ENCODE data around the gene CFLAR. TPM values are rescaled to one million over a fixed set of nuclear protein-coding genes. Genes with fewer than 3 reads are reported as not detected.

CFLAR gene
- polyA plus RNA-seq (2012; rRNA removed), result 23.7 and 32.6 TPM in 2 replicates
- 23.3 and 30.1 TPM in 2 replicates for polyA plus RNA-seq (2012; cell fraction: cytosol; rRNA removed)
- 63.1 and 81.3 TPM in 2 replicates for polyA plus RNA-seq (2012; cell fraction: nucleus; rRNA removed)

DNA sequence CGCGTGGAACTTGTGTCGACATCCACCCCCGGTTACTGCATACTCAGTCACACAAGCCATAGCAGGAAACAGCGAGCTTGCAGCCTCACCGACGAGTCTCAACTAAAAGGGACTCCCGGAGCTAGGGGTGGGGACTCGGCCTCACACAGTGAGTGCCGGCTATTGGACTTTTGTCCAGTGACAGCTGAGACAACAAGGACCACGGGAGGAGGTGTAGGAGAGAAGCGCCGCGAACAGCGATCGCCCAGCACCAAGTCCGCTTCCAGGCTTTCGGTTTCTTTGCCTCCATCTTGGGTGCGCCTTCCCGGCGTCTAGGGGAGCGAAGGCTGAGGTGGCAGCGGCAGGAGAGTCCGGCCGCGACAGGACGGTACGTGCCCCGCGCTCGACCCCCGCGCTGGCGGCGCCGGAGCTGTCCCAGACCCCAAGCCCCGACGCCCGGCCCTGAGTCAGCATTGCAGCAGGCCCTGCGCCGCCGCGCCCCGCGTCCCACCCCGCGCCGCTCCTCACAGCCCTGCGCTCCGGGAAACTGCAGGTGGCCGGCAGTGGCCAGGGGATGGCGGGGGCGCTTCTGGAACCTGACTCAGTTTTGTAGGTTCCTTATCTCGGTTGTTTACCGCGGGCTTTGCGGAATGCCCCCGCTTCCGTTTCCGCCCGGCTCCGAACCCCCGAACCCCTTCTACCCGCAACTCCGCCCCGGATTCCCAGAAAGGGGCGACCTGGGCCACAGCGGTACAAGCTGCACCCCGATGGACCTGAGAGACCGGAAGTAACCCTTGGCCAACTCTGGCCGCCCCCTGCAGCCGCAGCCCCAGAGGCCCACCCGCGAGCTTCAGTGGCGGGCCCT, at the start of gene CFLAR:
TSS of gene CFLAR (plus strand) at position 50 of the 844 bp plus-strand sequence. CDS start 13,702 bp downstream, outside the sequence.
- H3K9me2 ChIP-seq, result no peaks in the 10 kb centered on the region
- H2AFZ ChIP-seq (ENCODE audit: low read depth), result peak within 1 kb of the TSS; percentile 95
- H3K36me3 ChIP-seq (replicated peaks in 1 of 2; ENCODE audit: control insufficient read depth in 1 of 2, insufficient read depth in 2 of 2, low read length in 1 of 2), result no peaks in the 10 kb centered on the region
- peaks cover 9% of the 10 kb centered on the region for H3F3A ChIP-seq (replicated peaks; ENCODE audit: insufficient read depth)
- ChIA-PET POLR2A (interaction anchor here (0.6 to 1.6 kb wide), 4 partner anchors 12 to 253 kb away, joined by 3 to 4 read pairs (median 3); no protein-coding TSS in a partner anchor), CTCF (interaction anchor here (0.7 to 2.7 kb wide), 8 partner anchors 10 to 211 kb away, joined by 3 to 16 read pairs (median 4); no protein-coding TSS in a partner anchor)
- H3K27ac ChIP-seq (ENCODE audit: low read depth in 2 of 2, low read length in 1 of 2), result peak within 1 kb of the TSS; percentile 89 to 92
- peak within 1 kb of the TSS; percentile 97 for H3K9ac ChIP-seq
- H3K4me1 ChIP-seq (ENCODE audit: control insufficient read depth in 1 of 2, insufficient read depth in 2 of 2, low read depth in 1 of 2, low read length in 1 of 2), result peaks cover 0 to 19% of the 10 kb centered on the region in 2 experiments; a peak in 3 of 4 replicates
- 2% methylated on average over 23 of the region's 75 CpGs for WGBS (ENCODE audit: low lambda C conversion rate)
- no peaks in the 10 kb centered on the region for H3K9me3 ChIP-seq
- peak within 1 kb of the TSS; percentile 97 for H3K4me2 ChIP-seq
- no peaks in the 10 kb centered on the region for H3K27me3 ChIP-seq (ENCODE audit: insufficient read depth)
- H4K20me1 ChIP-seq (ENCODE audit: insufficient read depth), result no peaks in the 10 kb centered on the region
- DNase-seq, result peak; percentile 84
- peaks cover 64% of the 10 kb centered on the region for H3K79me2 ChIP-seq (ENCODE audit: insufficient read depth)
- peak within 1 kb of the TSS; percentile 70 to 86 for H3K4me3 ChIP-seq (ENCODE audit: low read depth in 2 of 2, low read length in 1 of 2)
- TF ChIP-seq GATA2 (CRISPR knock-in tag; IDR thresholded peaks at IDR 0.05) (no peak), NFIC (IDR thresholded peaks at IDR 0.05; ENCODE audit: borderline replicate concordance) (no peak), GABPA (IDR thresholded peaks at IDR 0.05; ENCODE audit: low read depth) (peak; percentile 65), JUND (IDR thresholded peaks at IDR 0.05) (no peak), POLR2AphosphoS5 (IDR thresholded peaks at IDR 0.05; ENCODE audit: low read depth, low read length) (peak; percentile 60), MEF2A (IDR thresholded peaks at IDR 0.05; ENCODE audit: borderline replicate concordance, low read depth) (no peak), MXI1 (IDR thresholded peaks at IDR 0.05; ENCODE audit: low read depth, low read length) (no peak), NRF1 (IDR thresholded peaks at IDR 0.05; ENCODE audit: low read depth, low read length) (no peak), TCF12 (IDR thresholded peaks at IDR 0.05) (no peak), RAD21 (IDR thresholded peaks at IDR 0.05; ENCODE audit: low read length) (no peak), TAF1 (IDR thresholded peaks at IDR 0.05; ENCODE audit: borderline replicate concordance, low read depth, low read length) (peak; percentile 60), FOXM1 (IDR thresholded peaks at IDR 0.05; ENCODE audit: low read depth) (no peak), RCOR1 (IDR thresholded peaks at IDR 0.05; ENCODE audit: low read length) (no peak), ELF1 (IDR thresholded peaks at IDR 0.05) (peak; percentile 39; the same call in 1 of the 2 replicates), FOSL2 (IDR thresholded peaks at IDR 0.05; ENCODE audit: borderline replicate concordance, low read depth) (no peak), CHD2 (IDR thresholded peaks at IDR 0.05; ENCODE audit: low read length, partially characterized antibody) (no peak), FOXJ3 (CRISPR knock-in tag; IDR thresholded peaks at IDR 0.05) (no peak), SMC3 (IDR thresholded peaks at IDR 0.05; ENCODE audit: low read depth, low read length) (no peak), SIN3A (IDR thresholded peaks at IDR 0.05; ENCODE audit: borderline replicate concordance, low read depth, low read length) (no peak), TEAD4 (IDR thresholded peaks at IDR 0.05; ENCODE audit: borderline replicate concordance, insufficient read depth) (no peak), YY1 (IDR thresholded peaks at IDR 0.05; ENCODE audit: low read depth) (peak; percentile 82)
- TF ChIP-seq, protein P1, sequence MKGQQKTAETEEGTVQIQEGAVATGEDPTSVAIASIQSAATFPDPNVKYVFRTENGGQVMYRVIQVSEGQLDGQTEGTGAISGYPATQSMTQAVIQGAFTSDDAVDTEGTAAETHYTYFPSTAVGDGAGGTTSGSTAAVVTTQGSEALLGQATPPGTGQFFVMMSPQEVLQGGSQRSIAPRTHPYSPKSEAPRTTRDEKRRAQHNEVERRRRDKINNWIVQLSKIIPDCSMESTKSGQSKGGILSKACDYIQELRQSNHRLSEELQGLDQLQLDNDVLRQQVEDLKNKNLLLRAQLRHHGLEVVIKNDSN (IDR thresholded peaks at IDR 0.05; ENCODE audit: borderline replicate concordance, low read depth), result no peak
- TF ChIP-seq, protein P2, sequence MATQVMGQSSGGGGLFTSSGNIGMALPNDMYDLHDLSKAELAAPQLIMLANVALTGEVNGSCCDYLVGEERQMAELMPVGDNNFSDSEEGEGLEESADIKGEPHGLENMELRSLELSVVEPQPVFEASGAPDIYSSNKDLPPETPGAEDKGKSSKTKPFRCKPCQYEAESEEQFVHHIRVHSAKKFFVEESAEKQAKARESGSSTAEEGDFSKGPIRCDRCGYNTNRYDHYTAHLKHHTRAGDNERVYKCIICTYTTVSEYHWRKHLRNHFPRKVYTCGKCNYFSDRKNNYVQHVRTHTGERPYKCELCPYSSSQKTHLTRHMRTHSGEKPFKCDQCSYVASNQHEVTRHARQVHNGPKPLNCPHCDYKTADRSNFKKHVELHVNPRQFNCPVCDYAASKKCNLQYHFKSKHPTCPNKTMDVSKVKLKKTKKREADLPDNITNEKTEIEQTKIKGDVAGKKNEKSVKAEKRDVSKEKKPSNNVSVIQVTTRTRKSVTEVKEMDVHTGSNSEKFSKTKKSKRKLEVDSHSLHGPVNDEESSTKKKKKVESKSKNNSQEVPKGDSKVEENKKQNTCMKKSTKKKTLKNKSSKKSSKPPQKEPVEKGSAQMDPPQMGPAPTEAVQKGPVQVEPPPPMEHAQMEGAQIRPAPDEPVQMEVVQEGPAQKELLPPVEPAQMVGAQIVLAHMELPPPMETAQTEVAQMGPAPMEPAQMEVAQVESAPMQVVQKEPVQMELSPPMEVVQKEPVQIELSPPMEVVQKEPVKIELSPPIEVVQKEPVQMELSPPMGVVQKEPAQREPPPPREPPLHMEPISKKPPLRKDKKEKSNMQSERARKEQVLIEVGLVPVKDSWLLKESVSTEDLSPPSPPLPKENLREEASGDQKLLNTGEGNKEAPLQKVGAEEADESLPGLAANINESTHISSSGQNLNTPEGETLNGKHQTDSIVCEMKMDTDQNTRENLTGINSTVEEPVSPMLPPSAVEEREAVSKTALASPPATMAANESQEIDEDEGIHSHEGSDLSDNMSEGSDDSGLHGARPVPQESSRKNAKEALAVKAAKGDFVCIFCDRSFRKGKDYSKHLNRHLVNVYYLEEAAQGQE (IDR thresholded peaks at IDR 0.05; ENCODE audit: low read depth, low read length), result no peak
- TF ChIP-seq, protein P3, sequence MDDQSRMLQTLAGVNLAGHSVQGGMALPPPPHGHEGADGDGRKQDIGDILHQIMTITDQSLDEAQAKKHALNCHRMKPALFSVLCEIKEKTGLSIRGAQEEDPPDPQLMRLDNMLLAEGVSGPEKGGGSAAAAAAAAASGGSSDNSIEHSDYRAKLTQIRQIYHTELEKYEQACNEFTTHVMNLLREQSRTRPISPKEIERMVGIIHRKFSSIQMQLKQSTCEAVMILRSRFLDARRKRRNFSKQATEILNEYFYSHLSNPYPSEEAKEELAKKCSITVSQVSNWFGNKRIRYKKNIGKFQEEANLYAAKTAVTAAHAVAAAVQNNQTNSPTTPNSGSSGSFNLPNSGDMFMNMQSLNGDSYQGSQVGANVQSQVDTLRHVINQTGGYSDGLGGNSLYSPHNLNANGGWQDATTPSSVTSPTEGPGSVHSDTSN (IDR thresholded peaks at IDR 0.05), result no peak
- TF ChIP-seq, protein P4, sequence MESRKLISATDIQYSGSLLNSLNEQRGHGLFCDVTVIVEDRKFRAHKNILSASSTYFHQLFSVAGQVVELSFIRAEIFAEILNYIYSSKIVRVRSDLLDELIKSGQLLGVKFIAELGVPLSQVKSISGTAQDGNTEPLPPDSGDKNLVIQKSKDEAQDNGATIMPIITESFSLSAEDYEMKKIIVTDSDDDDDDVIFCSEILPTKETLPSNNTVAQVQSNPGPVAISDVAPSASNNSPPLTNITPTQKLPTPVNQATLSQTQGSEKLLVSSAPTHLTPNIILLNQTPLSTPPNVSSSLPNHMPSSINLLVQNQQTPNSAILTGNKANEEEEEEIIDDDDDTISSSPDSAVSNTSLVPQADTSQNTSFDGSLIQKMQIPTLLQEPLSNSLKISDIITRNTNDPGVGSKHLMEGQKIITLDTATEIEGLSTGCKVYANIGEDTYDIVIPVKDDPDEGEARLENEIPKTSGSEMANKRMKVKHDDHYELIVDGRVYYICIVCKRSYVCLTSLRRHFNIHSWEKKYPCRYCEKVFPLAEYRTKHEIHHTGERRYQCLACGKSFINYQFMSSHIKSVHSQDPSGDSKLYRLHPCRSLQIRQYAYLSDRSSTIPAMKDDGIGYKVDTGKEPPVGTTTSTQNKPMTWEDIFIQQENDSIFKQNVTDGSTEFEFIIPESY (IDR thresholded peaks at IDR 0.05; ENCODE audit: borderline replicate concordance, low read depth), result no peak
- TF ChIP-seq, protein P5, sequence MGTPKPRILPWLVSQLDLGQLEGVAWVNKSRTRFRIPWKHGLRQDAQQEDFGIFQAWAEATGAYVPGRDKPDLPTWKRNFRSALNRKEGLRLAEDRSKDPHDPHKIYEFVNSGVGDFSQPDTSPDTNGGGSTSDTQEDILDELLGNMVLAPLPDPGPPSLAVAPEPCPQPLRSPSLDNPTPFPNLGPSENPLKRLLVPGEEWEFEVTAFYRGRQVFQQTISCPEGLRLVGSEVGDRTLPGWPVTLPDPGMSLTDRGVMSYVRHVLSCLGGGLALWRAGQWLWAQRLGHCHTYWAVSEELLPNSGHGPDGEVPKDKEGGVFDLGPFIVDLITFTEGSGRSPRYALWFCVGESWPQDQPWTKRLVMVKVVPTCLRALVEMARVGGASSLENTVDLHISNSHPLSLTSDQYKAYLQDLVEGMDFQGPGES (IDR thresholded peaks at IDR 0.05; ENCODE audit: low read depth, low read length), result no peak

Measured in SK-N-SH (cell line).